Fibroblast of skin of right quadriceps (primary cell): ENCODE data around the gene CNKSR1.

ENCODE experiments used
- DNase-seq: peaks from one replicate; pipeline ENCODE4 v3.0.0-alpha.2; 2013

Gene CNKSR1

GRCh38 chr1:26234644-26235370 is 57.5 kb downstream of the CNKSR1 start:
- DNase-seq, result peak; percentile 30

GRCh38 chr1:26237230-26237966 is 60.1 kb downstream of the CNKSR1 start:
- DNase-seq, result no peak
